ENCODE results near the gene NXPH2. TPM values are rescaled to one million over a fixed set of nuclear protein-coding genes. Genes with fewer than 3 reads are reported as not detected.

NXPH2 gene
- total RNA-seq, 1 experiment from 2014 or later = 1.8 TPM

DNA sequence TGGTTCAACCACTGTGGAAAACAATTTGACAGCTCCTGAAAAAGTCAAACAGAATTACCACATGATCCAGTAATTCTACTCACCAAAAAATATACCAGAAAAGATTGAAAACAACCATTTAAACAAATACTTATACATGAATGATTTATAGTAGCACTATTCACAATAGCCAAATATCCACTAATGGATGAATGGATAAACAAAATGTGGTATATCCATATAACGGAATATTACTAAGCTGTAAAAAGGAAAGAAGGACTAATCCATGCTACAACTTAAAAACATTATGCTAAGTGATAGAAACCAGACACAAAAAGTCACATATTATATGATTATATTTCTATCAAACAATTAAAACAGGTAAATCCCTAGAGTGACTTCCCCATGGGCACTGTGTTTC, 147.1 kb downstream of the NXPH2 start:
- H3K4me1 Mint-ChIP-seq = peaks cover 0 to 4% of the 10 kb centered on the region in 2 experiments; a peak in 2 of 4 replicates
- Histone ChIP-seq H3T11ph (ENCODE audit: low read length) (no peak overlapping the region), H3K27me3 (ENCODE audit: insufficient read depth, low read length) (no peaks in the 10 kb centered on the region), H2BK12ac (ENCODE audit: insufficient read length, low read depth, low read length) (no peak overlapping the region), H2BK120ac (ENCODE audit: low read depth, low read length, poor library complexity, severe bottlenecking) (no peak overlapping the region), H3K18ac (ENCODE audit: insufficient read length, low read depth, low read length) (no peak overlapping the region), H4K91ac (ENCODE audit: insufficient read length, low read depth, low read length) (no peak overlapping the region), H3K9ac (ENCODE audit: extremely low read depth, insufficient read length, low read length) (no peak overlapping the region), H2BK5ac (ENCODE audit: insufficient read length, low read length) (no peak overlapping the region), H2BK20ac (ENCODE audit: low read depth, low read length, poor library complexity, severe bottlenecking) (no peak overlapping the region), H4K20me1 (ENCODE audit: control insufficient read depth, insufficient read depth, insufficient read length) (no peaks in the 10 kb centered on the region), H3K79me1 (ENCODE audit: insufficient read depth, low read depth, low read length, poor library complexity, severe bottlenecking) (no peaks in the 10 kb centered on the region), H3K4me2 (ENCODE audit: insufficient read depth, insufficient read length, low read length) (no peak overlapping the region), H3K4me1 (ENCODE audit: insufficient read depth, low read length) (no peaks in the 10 kb centered on the region), H3K23ac (ENCODE audit: insufficient read length, low read depth, low read length) (no peak overlapping the region), H4K5ac (ENCODE audit: insufficient read length, low read depth, low read length) (no peak overlapping the region), H4K8ac (replicated peaks; ENCODE audit: insufficient read length, low read depth, low read length) (no peak overlapping the region), H2AK5ac (ENCODE audit: insufficient read length, low read length) (no peak overlapping the region), H3K27ac (ENCODE audit: insufficient read length, low read depth, low read length) (no peak overlapping the region), H2BK15ac (ENCODE audit: low read depth, low read length) (no peak overlapping the region), H3K9me3 (ENCODE audit: control insufficient read depth, low read depth, low read length) (no peaks in the 10 kb centered on the region), H3K14ac (ENCODE audit: insufficient read depth, low read length) (no peak overlapping the region), H3K23me2 (ENCODE audit: insufficient read length, low read depth, low read length, poor library complexity, severe bottlenecking) (no peaks in the 10 kb centered on the region), H3K79me2 (ENCODE audit: insufficient read depth, low read length) (no peaks in the 10 kb centered on the region), H3K4ac (ENCODE audit: low read depth, low read length) (no peak overlapping the region), H3K56ac (ENCODE audit: insufficient read length, low read depth, low read length) (no peak overlapping the region), H2AFZ (ENCODE audit: low read length) (no peak overlapping the region)
- no CpG with 5 or more reads among the region's 1 CpG for WGBS (ENCODE audit: extremely low coverage, insufficient read length, low lambda C conversion rate)
- H3K27ac Mint-ChIP-seq = no peak overlapping the region
- H3K27me3 Mint-ChIP-seq (ENCODE audit: low read depth) = no peaks in the 10 kb centered on the region
- peaks cover 0 to 11% (median 4%) of the 10 kb centered on the region in 3 experiments; a peak in 3 of 7 replicates for H3K36me3 Mint-ChIP-seq (ENCODE audit: insufficient read depth in 1 of 3, low read depth in 3 of 3)
- TF ChIP-seq, protein P1, sequence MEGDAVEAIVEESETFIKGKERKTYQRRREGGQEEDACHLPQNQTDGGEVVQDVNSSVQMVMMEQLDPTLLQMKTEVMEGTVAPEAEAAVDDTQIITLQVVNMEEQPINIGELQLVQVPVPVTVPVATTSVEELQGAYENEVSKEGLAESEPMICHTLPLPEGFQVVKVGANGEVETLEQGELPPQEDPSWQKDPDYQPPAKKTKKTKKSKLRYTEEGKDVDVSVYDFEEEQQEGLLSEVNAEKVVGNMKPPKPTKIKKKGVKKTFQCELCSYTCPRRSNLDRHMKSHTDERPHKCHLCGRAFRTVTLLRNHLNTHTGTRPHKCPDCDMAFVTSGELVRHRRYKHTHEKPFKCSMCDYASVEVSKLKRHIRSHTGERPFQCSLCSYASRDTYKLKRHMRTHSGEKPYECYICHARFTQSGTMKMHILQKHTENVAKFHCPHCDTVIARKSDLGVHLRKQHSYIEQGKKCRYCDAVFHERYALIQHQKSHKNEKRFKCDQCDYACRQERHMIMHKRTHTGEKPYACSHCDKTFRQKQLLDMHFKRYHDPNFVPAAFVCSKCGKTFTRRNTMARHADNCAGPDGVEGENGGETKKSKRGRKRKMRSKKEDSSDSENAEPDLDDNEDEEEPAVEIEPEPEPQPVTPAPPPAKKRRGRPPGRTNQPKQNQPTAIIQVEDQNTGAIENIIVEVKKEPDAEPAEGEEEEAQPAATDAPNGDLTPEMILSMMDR (conservative IDR thresholded peaks at IDR 0.05) = no peak
- DNase-seq = no peak
- no peak overlapping the region for H3K4me3 Mint-ChIP-seq
- H3K9me3 Mint-ChIP-seq = peaks cover 8 to 10% of the 10 kb centered on the region in 2 experiments
